GM12875 (cell line): ENCODE data around the gene FGGY.

Source experiments
- H3K4me3 ChIP-seq: one replicate; pipeline ENCODE4 v1.5.1; 2011; ENCODE audit warnings: low read depth, low read length, control low read depth
- TF ChIP-seq, protein P1 (sequence below): IDR thresholded peaks from 2 replicates; pipeline ENCODE4 v1.5.1; 2011; ENCODE audit warnings: low read depth, mild to moderate bottlenecking, control low read depth, inconsistent platforms, low read length, moderate library complexity, borderline replicate concordance; ENCODE audit not compliant: insufficient read depth

FGGY gene

GRCh38 chr1:59617434-59617833 is 320.5 kb downstream of the FGGY start:
- TF ChIP-seq, protein P1, sequence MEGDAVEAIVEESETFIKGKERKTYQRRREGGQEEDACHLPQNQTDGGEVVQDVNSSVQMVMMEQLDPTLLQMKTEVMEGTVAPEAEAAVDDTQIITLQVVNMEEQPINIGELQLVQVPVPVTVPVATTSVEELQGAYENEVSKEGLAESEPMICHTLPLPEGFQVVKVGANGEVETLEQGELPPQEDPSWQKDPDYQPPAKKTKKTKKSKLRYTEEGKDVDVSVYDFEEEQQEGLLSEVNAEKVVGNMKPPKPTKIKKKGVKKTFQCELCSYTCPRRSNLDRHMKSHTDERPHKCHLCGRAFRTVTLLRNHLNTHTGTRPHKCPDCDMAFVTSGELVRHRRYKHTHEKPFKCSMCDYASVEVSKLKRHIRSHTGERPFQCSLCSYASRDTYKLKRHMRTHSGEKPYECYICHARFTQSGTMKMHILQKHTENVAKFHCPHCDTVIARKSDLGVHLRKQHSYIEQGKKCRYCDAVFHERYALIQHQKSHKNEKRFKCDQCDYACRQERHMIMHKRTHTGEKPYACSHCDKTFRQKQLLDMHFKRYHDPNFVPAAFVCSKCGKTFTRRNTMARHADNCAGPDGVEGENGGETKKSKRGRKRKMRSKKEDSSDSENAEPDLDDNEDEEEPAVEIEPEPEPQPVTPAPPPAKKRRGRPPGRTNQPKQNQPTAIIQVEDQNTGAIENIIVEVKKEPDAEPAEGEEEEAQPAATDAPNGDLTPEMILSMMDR = no peak
- no peak overlapping the region for H3K4me3 ChIP-seq

GRCh38 chr1:59619557-59619956 is 322.7 kb downstream of the FGGY start:
- TF ChIP-seq, protein P1 = no peak
- H3K4me3 ChIP-seq = no peak overlapping the region

DNA sequence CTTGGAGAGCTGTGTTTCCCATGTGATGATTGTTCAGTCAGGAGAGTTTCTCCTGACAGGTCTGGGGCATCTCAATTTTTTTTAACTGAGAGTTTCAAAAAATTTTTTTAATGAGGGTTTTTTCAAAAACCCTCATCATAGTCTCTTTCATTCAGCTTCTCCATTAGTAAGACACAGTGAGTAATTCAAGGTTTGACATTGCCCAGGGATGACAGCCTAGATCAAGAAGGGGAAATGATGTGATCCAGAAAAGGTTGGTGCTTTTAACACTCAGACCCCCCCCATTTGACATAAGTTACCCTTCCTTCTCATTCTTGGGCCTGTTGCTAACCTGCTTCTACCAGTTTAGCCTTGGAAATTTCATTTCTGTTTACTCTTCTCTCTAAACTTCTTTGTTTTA is 328.5 kb downstream of the FGGY start:
- no peak overlapping the region for H3K4me3 ChIP-seq
- TF ChIP-seq, protein P1 = no peak

- no peak overlapping the region for H3K4me3 ChIP-seq
These were observed 334.8 kb downstream of the FGGY start for GRCh38 chr1:59631561-59632255.

DNA sequence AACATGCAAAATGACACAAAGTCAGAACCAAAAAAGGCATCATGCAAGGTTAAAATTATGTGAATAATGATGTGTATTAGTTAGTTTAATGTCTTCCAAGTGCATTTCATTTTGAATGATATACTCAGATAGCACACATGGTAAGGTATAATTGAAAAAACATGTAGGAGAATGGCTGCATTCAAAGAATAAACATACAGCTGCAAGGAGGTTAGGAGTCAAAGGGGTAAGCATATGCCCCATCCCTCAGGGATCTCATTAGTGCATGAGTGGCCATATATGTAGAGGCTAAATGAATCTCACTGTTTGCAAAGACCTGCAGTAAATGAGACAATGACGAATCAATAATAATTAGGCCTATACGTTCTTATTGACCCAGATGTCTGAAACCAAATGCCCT is 338.2 kb downstream of the FGGY start:
- TF ChIP-seq, protein P1 = no peak
- no peak overlapping the region for H3K4me3 ChIP-seq

More at GRCh38 chr1:59631561-59632255, 334.8 kb downstream of the FGGY start:
- TF ChIP-seq, protein P1 = no peak

DNA sequence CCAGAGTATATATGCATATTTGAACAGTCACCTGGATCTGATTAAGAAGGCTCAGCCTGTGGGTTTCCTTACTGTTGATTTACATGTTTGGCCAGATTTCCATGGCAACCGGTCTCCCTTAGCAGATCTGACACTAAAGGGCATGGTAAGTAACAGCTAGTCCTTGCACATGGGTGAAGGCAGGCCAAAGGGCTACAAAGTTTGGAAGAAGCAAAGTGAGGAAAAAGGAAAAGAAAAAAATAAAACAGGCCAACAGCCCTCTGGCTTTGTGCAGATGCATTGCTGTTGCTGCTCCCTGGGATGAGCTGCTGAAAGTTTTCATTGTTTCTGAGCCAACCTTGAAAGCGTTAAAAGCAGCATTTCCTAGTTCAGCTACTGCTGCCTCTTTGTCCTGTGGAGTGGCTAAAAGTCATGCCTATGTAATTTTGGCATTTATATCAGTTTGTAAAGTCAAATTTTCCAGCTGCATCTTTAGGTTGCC is 341.4 kb downstream of the FGGY start:
- TF ChIP-seq, protein P1 = no peak
- no peak overlapping the region for H3K4me3 ChIP-seq

DNA sequence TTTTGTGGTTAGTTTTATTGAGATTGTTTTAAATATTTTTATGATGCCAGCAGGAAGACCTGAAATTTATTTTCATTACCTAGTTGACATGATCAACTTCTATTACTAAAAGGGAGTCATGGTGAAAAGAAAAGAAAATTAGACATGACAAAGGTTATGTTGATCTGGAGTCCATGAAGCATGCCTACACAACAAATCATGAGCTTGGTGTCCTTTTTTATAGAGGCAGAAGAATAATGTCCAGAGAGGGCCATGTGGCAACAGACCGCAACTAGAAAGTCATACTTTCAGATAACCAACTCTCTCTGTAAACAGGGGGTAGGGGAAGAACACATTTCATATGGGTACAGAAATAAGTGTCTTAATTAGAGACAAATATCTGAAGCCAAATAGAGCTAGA is 342.4 kb downstream of the FGGY start:
- no peak overlapping the region for H3K4me3 ChIP-seq
- TF ChIP-seq, protein P1 = no peak
